Neural cell (in vitro differentiated cells): ENCODE data around the gene VPS54. TPM values are rescaled to one million over a fixed set of nuclear protein-coding genes. Genes with fewer than 3 reads are reported as not detected.

ENCODE experiments used
- H2AFZ ChIP-seq: fragments of 200-600, 300-800 bp; sonication (generic), shearing (Covaris generic); 2 replicates; pipeline ENCODE4 v1.6.0; 2014; ENCODE audit warnings: low read depth, mild to moderate bottlenecking, antibody characterized with exemption, low read length, moderate library complexity
- H3F3A ChIP-seq: fragments of 200-600 bp; shearing (Covaris generic); 2 replicates; pipeline ENCODE4 v1.6.1; 2016; ENCODE audit warnings: mild to moderate bottlenecking, moderate library complexity, mixed read lengths, antibody characterized with exemption, low read length; ENCODE audit not compliant: insufficient read depth, poor library complexity, severe bottlenecking
- H3K27ac ChIP-seq: fragments of 200-600, 300-800 bp; sonication (generic), shearing (Covaris generic); 2 replicates; pipeline ENCODE4 v1.5.1; 2014; ENCODE audit warnings: mild to moderate bottlenecking, low read length, moderate library complexity
- H3K27me3 ChIP-seq: fragments of 300-800, 200-600 bp; sonication (generic), shearing (Covaris generic); 2 replicates; pipeline ENCODE4 v1.6.0; 2014; ENCODE audit warnings: mild to moderate bottlenecking, low read depth, low read length, moderate library complexity; ENCODE audit not compliant: insufficient read depth
- H3K36me3 ChIP-seq: fragments of 300-800, 200-600 bp; sonication (generic), shearing (Covaris generic); 2 replicates; pipeline ENCODE4 v1.5.1; 2014; ENCODE audit warnings: mild to moderate bottlenecking, antibody characterized with exemption, low read length, moderate library complexity; ENCODE audit not compliant: insufficient read depth
- H3K4me2 ChIP-seq: fragments of 300-800, 200-600 bp; sonication (generic), shearing (Covaris generic); 2 replicates; pipeline ENCODE4 v1.6.0; 2014; ENCODE audit warnings: mild to moderate bottlenecking, low read length
- H3K4me3 ChIP-seq: fragments of 300-800, 200-600 bp; sonication (generic), shearing (Covaris generic); 2 replicates; pipeline ENCODE4 v1.5.1; 2014; ENCODE audit warnings: mild to moderate bottlenecking, low read length, moderate library complexity
- H3K79me2 ChIP-seq: fragments of 200-600 bp; shearing (Covaris generic); replicated peaks from 2 replicates; pipeline ENCODE4 v1.6.0; 2014; ENCODE audit warnings: mild to moderate bottlenecking, low read length, moderate library complexity; ENCODE audit not compliant: insufficient read depth
- H3K9ac ChIP-seq: fragments of 300-800, 200-600 bp; sonication (generic), shearing (Covaris generic); 2 replicates; pipeline ENCODE4 v1.6.1; 2016; ENCODE audit warnings: mild to moderate bottlenecking, low read length, mixed read lengths
- H3K9me2 ChIP-seq: fragments of 200-600 bp; shearing (Covaris generic); 2 replicates; pipeline ENCODE4 v1.6.1; 2016; ENCODE audit warnings: mild to moderate bottlenecking, low read length, mixed read lengths; ENCODE audit not compliant: insufficient read depth
- H3K9me3 ChIP-seq: fragments of 200-600, 300-800 bp; sonication (generic), shearing (Covaris generic); 2 replicates; pipeline ENCODE4 v1.6.1; 2016; ENCODE audit warnings: mild to moderate bottlenecking, mixed run types, low read length, moderate library complexity, mixed read lengths
- H4K20me1 ChIP-seq: fragments of 200-600 bp; shearing (Covaris generic); 2 replicates; pipeline ENCODE4 v1.6.1; 2016; ENCODE audit warnings: mild to moderate bottlenecking, mixed run types; ENCODE audit not compliant: insufficient read depth
- CTCF ChIP-seq: fragments of 450-650 bp; IDR thresholded peaks from 2 replicates; pipeline ENCODE4 v1.5.1; 2014; ENCODE audit warnings: antibody characterized with exemption, mild to moderate bottlenecking, moderate library complexity; ENCODE audit not compliant: poor library complexity, severe bottlenecking
- EP300 ChIP-seq: fragments of 450-650 bp; conservative IDR thresholded peaks from 2 replicates; pipeline ENCODE4 v1.6.1; 2014; ENCODE audit warnings: antibody characterized with exemption, mild to moderate bottlenecking, moderate library complexity; ENCODE audit not compliant: poor library complexity, severe bottlenecking
- EZH2 ChIP-seq: fragments of 200-600, 300-800 bp; shearing (Covaris generic), sonication (generic); IDR thresholded peaks from 2 replicates; pipeline ENCODE4 v1.6.1; 2014; ENCODE audit warnings: antibody characterized with exemption, low read length, borderline replicate concordance, mild to moderate bottlenecking; ENCODE audit not compliant: insufficient read depth, poor library complexity, severe bottlenecking
- MXI1 ChIP-seq: fragments of 450-650 bp; conservative IDR thresholded peaks from 2 replicates; pipeline ENCODE4 v1.6.1; 2014; ENCODE audit warnings: antibody characterized with exemption, mild to moderate bottlenecking; ENCODE audit not compliant: poor library complexity, severe bottlenecking
- POLR2AphosphoS5 ChIP-seq: IDR thresholded peaks from 2 replicates; pipeline ENCODE4 v1.6.1; 2012
- RAD21 ChIP-seq: fragments of 450-650 bp; conservative IDR thresholded peaks from 2 replicates; pipeline ENCODE4 v1.6.1; 2014; ENCODE audit warnings: antibody characterized with exemption, mild to moderate bottlenecking, moderate library complexity
- REST ChIP-seq: IDR thresholded peaks from 2 replicates; pipeline ENCODE4 v1.6.1; 2012; ENCODE audit warnings: borderline replicate concordance
- SMC3 ChIP-seq: fragments of 450-650 bp; conservative IDR thresholded peaks from 2 replicates; pipeline ENCODE4 v1.6.1; 2014; ENCODE audit warnings: antibody characterized with exemption, mild to moderate bottlenecking, moderate library complexity; ENCODE audit not compliant: poor library complexity
- TAF1 ChIP-seq: IDR thresholded peaks from 2 replicates; pipeline ENCODE4 v1.6.1; 2012; ENCODE audit warnings: low read depth
- polyA plus RNA-seq: library from polyadenylated mRNA; depleted of rRNA; stranded (reverse); fragments of >200 nt; gene quantifications from 2 replicates; pipeline ENCODE4 v1.2.3, GENCODE V29; 2014

Gene VPS54
- polyA plus RNA-seq, 1 donor from 2014 or later = 34.2 TPM

- Histone ChIP-seq H3K9ac (no peak overlapping the region), H3K4me3 (no peak overlapping the region), H3K79me2 (no peaks in the 10 kb centered on the region), H3K9me3 (no peaks in the 10 kb centered on the region), H4K20me1 (no peaks in the 10 kb centered on the region), H3K27ac (no peak overlapping the region), H3K9me2 (no peaks in the 10 kb centered on the region), H3F3A (no peaks in the 10 kb centered on the region), H2AFZ (no peak overlapping the region), H3K4me2 (no peak overlapping the region), H3K36me3 (no peaks in the 10 kb centered on the region), H3K27me3 (no peaks in the 10 kb centered on the region)
- TF ChIP-seq RAD21 (no peak), TAF1 (no peak), EP300 (no peak), EZH2 (no peak)
These were observed 57.0 kb downstream of the VPS54 start for GRCh38 chr2:63962186-63962585.

- no peak for TF ChIP-seq POLR2AphosphoS5
- TF ChIP-seq CTCF = no peak
- TF ChIP-seq EZH2 = no peak
- TF ChIP-seq EP300 = no peak
- no peak for TF ChIP-seq REST
- no peak for TF ChIP-seq MXI1
- TF ChIP-seq TAF1 = no peak
- TF ChIP-seq RAD21 = no peak
- TF ChIP-seq SMC3 = no peak
- no peaks in the 10 kb centered on the region for H3K9me2 ChIP-seq
- no peak overlapping the region for H3K9ac ChIP-seq
- no peaks in the 10 kb centered on the region for H3K9me3 ChIP-seq
- no peaks in the 10 kb centered on the region for H4K20me1 ChIP-seq
- no peaks in the 10 kb centered on the region for H3K27me3 ChIP-seq
- H3K36me3 ChIP-seq = peaks cover 5% of the 10 kb centered on the region
- no peak overlapping the region for H2AFZ ChIP-seq
- H3F3A ChIP-seq = no peaks in the 10 kb centered on the region
- no peaks in the 10 kb centered on the region for H3K79me2 ChIP-seq
- H3K27ac ChIP-seq = no peak overlapping the region
- H3K4me3 ChIP-seq = no peak overlapping the region
- H3K4me2 ChIP-seq = no peak overlapping the region
These were observed 68.8 kb downstream of the VPS54 start for GRCh38 chr2:63950414-63950813.

GRCh38 chr2:63942788-63943187 lies 76.4 kb downstream of the VPS54 start:
- Histone ChIP-seq H3K36me3 (peaks cover 5% of the 10 kb centered on the region), H3K79me2 (no peaks in the 10 kb centered on the region), H4K20me1 (no peaks in the 10 kb centered on the region), H3K9ac (no peak overlapping the region), H3K4me2 (no peak overlapping the region), H3F3A (no peaks in the 10 kb centered on the region), H3K9me3 (no peaks in the 10 kb centered on the region), H3K9me2 (no peaks in the 10 kb centered on the region), H3K27ac (no peak overlapping the region), H2AFZ (no peak overlapping the region), H3K27me3 (no peaks in the 10 kb centered on the region), H3K4me3 (no peak overlapping the region)
- no peak for TF ChIP-seq RAD21
- no peak for TF ChIP-seq TAF1
- TF ChIP-seq EZH2 = no peak
- no peak for TF ChIP-seq REST
- TF ChIP-seq CTCF = no peak
- no peak for TF ChIP-seq EP300
- no peak for TF ChIP-seq SMC3
- TF ChIP-seq POLR2AphosphoS5 = no peak
- TF ChIP-seq MXI1 = no peak
